Mammary epithelial cell (primary cell): ENCODE results near the gene RITA1.

Experiments used
- EZH2 ChIP-seq: IDR thresholded peaks from 2 replicates; pipeline ENCODE4 v1.6.1; 2012; ENCODE audit warnings: low read length, inconsistent platforms, borderline replicate concordance
- TF ChIP-seq, protein P1 (sequence below), 2 donors: IDR thresholded peaks in 1 of 2; conservative IDR thresholded peaks in 1 of 2; 2 replicates each; pipeline ENCODE4 v1.5.1; 2011 to 2012; ENCODE audit warnings: inconsistent platforms in 2 of 2, low read length in 2 of 2, mild to moderate bottlenecking in 2 of 2, control low read depth in 1 of 2, low read depth in 1 of 2; ENCODE audit not compliant: insufficient read depth in 1 of 2; ENCODE audit errors: extremely low read depth in 1 of 2

DNA sequence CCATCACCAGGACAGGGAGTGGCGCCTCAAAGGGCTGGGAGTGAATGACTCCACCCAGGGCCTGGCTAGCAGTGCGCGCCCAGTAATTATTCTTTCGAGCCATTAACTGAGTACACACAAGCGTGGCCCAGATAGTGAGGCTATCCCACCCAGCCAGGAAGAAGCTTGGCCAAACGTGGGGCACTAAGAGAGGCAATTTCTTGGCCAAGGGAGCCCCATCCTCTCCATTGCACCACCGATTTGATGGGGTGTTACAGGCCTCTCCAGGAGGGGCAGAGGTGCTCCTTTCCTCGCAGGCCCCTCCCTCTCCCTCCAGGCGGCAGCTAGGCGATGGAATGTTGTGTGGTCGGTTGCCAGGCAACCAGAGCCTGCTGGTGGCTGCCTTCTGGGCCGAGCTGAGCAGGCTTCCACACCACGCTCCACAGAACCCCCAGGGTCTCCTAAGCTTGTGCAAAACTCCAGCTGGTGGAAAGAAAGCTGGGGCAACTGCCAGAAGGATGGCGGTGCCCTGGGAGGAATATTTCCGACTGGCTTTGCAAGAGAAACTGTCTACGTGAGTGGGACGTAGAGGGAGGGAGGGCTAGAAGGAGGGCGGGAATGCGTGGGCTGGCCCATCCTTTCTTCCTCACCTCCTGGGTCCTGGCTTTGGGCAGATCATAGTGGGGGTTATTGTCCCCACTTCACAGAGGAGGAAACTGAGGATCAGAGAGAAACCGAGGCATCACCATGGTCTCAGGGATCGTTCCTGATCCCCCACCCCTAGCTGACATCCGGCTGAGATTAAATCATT, 36.0 kb upstream of the RITA1 start, which contains the start of gene CFAP73:
- TF ChIP-seq, protein P1, sequence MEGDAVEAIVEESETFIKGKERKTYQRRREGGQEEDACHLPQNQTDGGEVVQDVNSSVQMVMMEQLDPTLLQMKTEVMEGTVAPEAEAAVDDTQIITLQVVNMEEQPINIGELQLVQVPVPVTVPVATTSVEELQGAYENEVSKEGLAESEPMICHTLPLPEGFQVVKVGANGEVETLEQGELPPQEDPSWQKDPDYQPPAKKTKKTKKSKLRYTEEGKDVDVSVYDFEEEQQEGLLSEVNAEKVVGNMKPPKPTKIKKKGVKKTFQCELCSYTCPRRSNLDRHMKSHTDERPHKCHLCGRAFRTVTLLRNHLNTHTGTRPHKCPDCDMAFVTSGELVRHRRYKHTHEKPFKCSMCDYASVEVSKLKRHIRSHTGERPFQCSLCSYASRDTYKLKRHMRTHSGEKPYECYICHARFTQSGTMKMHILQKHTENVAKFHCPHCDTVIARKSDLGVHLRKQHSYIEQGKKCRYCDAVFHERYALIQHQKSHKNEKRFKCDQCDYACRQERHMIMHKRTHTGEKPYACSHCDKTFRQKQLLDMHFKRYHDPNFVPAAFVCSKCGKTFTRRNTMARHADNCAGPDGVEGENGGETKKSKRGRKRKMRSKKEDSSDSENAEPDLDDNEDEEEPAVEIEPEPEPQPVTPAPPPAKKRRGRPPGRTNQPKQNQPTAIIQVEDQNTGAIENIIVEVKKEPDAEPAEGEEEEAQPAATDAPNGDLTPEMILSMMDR (conservative IDR thresholded peaks at IDR 0.05 in 1 of 2, IDR thresholded peaks at IDR 0.05 in 1 of 2; ENCODE audit: extremely low read depth in 1 of 2, insufficient read depth in 1 of 2, low read depth in 1 of 2, low read length in 2 of 2) = no peak
- TF ChIP-seq EZH2 = no peak
